ENCODE results near the gene C3orf20.
"Not testable (repeated sequence)": the region's sequence is repeated elsewhere in the genome, so short reads cannot be mapped to it uniquely, and the experiment has no call there.

C3orf20 gene

GRCh38 chr3:14699643-14700042 lies 24.7 kb downstream of the C3orf20 start:
- no peak for DNase-seq (ENCODE audit: low read depth, low spot score)

GRCh38 chr3:14700891-14701290 lies 25.9 kb downstream of the C3orf20 start:
- DNase-seq (ENCODE audit: low read depth, low spot score): no peak

- no peak for DNase-seq (ENCODE audit: low read depth, low spot score)
Observed at GRCh38 chr3:14701676-14702075, 26.7 kb downstream of the C3orf20 start.

GRCh38 chr3:14703128-14703750 lies 28.3 kb downstream of the C3orf20 start:
- DNase-seq (ENCODE audit: low read depth, low spot score): no peak

GRCh38 chr3:14703791-14704190 lies 28.9 kb downstream of the C3orf20 start:
- no peak for DNase-seq (ENCODE audit: low read depth, low spot score)

- DNase-seq (ENCODE audit: low read depth, low spot score): no peak
Observed at GRCh38 chr3:14706096-14706495, 31.2 kb downstream of the C3orf20 start.

GRCh38 chr3:14716591-14716990 lies 41.6 kb downstream of the C3orf20 start:
- no peak for DNase-seq (ENCODE audit: low read depth, low spot score)

GRCh38 chr3:14717307-14717706 lies 42.4 kb downstream of the C3orf20 start:
- no peak for DNase-seq (ENCODE audit: low read depth, low spot score)

- no peak for DNase-seq (ENCODE audit: low read depth, low spot score)
Observed at GRCh38 chr3:14718539-14718938, 43.6 kb downstream of the C3orf20 start.

- no peak for DNase-seq (ENCODE audit: low read depth, low spot score)
Observed at GRCh38 chr3:14719006-14719405, 44.1 kb downstream of the C3orf20 start.

- no peak for DNase-seq (ENCODE audit: low read depth, low spot score)
Observed at GRCh38 chr3:14721126-14721864, 46.4 kb downstream of the C3orf20 start.

- no peak for DNase-seq (ENCODE audit: low read depth, low spot score)
Observed at GRCh38 chr3:14725013-14725412, 50.1 kb downstream of the C3orf20 start.

GRCh38 chr3:14725564-14726440 lies 50.9 kb downstream of the C3orf20 start:
- DNase-seq (ENCODE audit: low read depth, low spot score): no peak

- DNase-seq (ENCODE audit: low read depth, low spot score): no peak
Observed at GRCh38 chr3:14726441-14726780, 51.5 kb downstream of the C3orf20 start.

GRCh38 chr3:14728113-14728512 lies 53.2 kb downstream of the C3orf20 start:
- DNase-seq (ENCODE audit: low read depth, low spot score): no peak

GRCh38 chr3:14730703-14731382 lies 55.9 kb downstream of the C3orf20 start:
- DNase-seq (ENCODE audit: low read depth, low spot score): no peak

GRCh38 chr3:14740983-14741382 lies 66.0 kb downstream of the C3orf20 start:
- no peak for DNase-seq (ENCODE audit: low read depth, low spot score)

GRCh38 chr3:14741510-14741909 lies 66.6 kb downstream of the C3orf20 start:
- DNase-seq (ENCODE audit: low read depth, low spot score): no peak

GRCh38 chr3:14744556-14744955 lies 69.6 kb downstream of the C3orf20 start:
- DNase-seq (ENCODE audit: low read depth, low spot score): no peak

- DNase-seq (ENCODE audit: low read depth, low spot score): no peak
Observed at GRCh38 chr3:14750650-14751049, 75.7 kb downstream of the C3orf20 start.

GRCh38 chr3:14752979-14753378 lies 78.0 kb downstream of the C3orf20 start:
- not testable (repeated sequence) for DNase-seq (ENCODE audit: low read depth, low spot score)

- no peak for DNase-seq (ENCODE audit: low read depth, low spot score)
Observed at GRCh38 chr3:14757153-14757700, 82.3 kb downstream of the C3orf20 start.

Data from activated CD4-positive, CD25-positive, alpha-beta regulatory T cell treated with anti-CD3 and anti-CD28 coated beads, Interleukin-2, amount 50 U/mL, for 16 hours (primary cell).